GM10248 (cell line): ENCODE data around the gene GZMH.

ENCODE experiments used
- CTCF ChIA-PET: fragments of 300-600 bp; sonication (Branson Sonifier 250); formaldehyde crosslinking; extraction: SDS; loops from one replicate; lab custom pipeline; 2021; ENCODE audit warnings: antibody characterized with exemption; lab: Yijun Ruan, JAX
- POLR2A ChIA-PET: fragments of 350-650 bp; sonication (Branson Sonifier 250); formaldehyde crosslinking; extraction: SDS; loops from one replicate; lab custom pipeline; 2020; ENCODE audit warnings: antibody characterized with exemption; lab: Yijun Ruan, JAX
- DNase-seq: peaks from one replicate; pipeline ENCODE4 v3.0.0; 2012; ENCODE audit errors: extremely low spot score
- TF ChIP-seq, protein P1 (sequence below): IDR thresholded peaks from 2 replicates; pipeline ENCODE4 v1.5.1; 2012; ENCODE audit warnings: mild to moderate bottlenecking, low read depth; ENCODE audit errors: extremely low read depth, missing control alignments, control extremely low read depth

GZMH gene

DNA sequence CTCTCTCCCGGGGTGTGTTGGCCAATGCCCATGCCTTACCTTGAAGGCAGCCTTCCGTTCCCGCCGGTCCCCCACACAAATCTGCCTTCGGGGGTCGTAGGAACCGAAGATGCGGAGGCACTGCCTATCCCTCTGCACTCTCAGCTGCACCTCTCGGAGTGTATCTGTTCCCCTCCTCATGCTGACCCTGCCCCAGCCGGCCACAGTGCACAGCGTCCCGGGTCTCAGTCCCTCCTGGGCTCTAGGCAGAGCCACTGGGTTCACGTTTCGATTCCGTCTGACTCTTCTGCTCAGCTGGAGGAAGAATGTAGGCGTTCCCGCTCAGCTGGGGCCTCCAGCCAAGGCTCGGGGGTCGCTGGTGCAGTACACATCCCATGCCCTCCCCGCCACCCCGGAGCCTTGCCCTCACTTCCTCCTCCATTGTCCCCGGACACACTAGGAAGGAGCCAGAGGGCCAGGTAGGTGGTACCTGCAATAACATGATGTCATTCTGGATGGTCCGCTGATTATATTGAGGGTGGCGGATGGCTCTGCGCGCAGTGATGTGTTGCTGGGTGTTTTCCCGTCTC lies 35.2 kb downstream of the GZMH start:
- TF ChIP-seq, protein P1, sequence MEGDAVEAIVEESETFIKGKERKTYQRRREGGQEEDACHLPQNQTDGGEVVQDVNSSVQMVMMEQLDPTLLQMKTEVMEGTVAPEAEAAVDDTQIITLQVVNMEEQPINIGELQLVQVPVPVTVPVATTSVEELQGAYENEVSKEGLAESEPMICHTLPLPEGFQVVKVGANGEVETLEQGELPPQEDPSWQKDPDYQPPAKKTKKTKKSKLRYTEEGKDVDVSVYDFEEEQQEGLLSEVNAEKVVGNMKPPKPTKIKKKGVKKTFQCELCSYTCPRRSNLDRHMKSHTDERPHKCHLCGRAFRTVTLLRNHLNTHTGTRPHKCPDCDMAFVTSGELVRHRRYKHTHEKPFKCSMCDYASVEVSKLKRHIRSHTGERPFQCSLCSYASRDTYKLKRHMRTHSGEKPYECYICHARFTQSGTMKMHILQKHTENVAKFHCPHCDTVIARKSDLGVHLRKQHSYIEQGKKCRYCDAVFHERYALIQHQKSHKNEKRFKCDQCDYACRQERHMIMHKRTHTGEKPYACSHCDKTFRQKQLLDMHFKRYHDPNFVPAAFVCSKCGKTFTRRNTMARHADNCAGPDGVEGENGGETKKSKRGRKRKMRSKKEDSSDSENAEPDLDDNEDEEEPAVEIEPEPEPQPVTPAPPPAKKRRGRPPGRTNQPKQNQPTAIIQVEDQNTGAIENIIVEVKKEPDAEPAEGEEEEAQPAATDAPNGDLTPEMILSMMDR: no peak
- CTCF ChIA-PET: interaction anchor here (1.0 to 1.7 kb wide), 3 partner anchors 22 to 32 kb away, joined by 3 to 4 read pairs (median 3); no protein-coding TSS in a partner anchor
- no peak for DNase-seq
- POLR2A ChIA-PET: no interaction called here

DNA sequence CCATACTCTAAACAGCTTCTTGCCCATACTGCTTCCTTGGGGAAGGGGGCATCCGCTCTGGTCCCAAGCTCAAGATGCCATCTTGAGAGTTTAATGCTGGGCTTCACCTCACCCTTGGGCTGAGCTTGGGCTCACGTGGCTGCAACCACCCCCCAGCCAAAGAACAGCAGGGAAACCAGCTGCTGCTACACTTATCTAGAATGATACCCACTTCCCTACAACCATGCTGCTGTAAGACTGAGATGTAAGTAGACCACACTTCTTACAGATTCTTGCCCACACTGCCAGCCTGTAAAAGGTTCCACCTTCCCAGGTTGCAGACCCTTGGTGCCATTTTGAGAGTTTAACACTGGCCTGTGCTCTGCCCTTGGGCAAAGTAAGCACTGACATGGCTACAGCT lies 43.2 kb downstream of the GZMH start:
- TF ChIP-seq, protein P1: no peak
- CTCF ChIA-PET: no interaction called here
- DNase-seq: no peak
- POLR2A ChIA-PET: no interaction called here

GRCh38 chr14:24565766-24566165 lies 43.7 kb downstream of the GZMH start:
- ChIA-PET POLR2A (no interaction called here), CTCF (no interaction called here)
- TF ChIP-seq, protein P1: no peak
- DNase-seq: no peak

DNA sequence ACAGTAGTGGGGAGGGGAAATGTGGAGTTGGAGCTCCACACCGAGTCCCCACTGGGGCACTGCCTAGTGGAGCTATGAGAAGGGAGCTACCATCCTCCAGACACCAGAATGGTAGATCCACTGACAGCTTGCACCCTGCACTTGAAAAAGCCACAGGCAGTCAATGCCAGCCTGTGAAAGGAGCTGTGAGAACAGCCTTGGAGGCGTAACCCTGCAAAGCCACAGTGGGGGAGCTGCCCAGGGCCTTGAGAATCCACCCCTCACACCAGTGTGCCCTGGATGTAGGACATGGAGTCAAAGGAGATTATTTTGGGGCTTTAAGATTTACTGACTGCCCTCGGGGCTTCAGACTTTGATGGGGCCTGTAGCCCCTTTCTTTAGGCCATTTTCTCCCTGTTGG lies 46.0 kb downstream of the GZMH start:
- POLR2A ChIA-PET: no interaction called here
- DNase-seq: no peak
- TF ChIP-seq, protein P1: no peak
- CTCF ChIA-PET: no interaction called here

GRCh38 chr14:24556756-24557155 lies 52.7 kb downstream of the GZMH start:
- TF ChIP-seq, protein P1: no peak
- ChIA-PET CTCF (interaction anchor here (1.4 to 1.7 kb wide), 2 partner anchors 24 to 39 kb away, joined by 3 read pairs; no protein-coding TSS in a partner anchor), POLR2A (no interaction called here)
- DNase-seq: no peak
